ENCODE results near the gene AIPL1. TPM values are rescaled to one million over a fixed set of nuclear protein-coding genes. Genes with fewer than 3 reads are reported as not detected.

Gene AIPL1
- total and polyA plus RNA-seq, 2 of the 13 experiments (the other 11 are each of a cell fraction or from before 2014, with no cell fraction given) = not detected

- TF ChIP-seq, protein P1, sequence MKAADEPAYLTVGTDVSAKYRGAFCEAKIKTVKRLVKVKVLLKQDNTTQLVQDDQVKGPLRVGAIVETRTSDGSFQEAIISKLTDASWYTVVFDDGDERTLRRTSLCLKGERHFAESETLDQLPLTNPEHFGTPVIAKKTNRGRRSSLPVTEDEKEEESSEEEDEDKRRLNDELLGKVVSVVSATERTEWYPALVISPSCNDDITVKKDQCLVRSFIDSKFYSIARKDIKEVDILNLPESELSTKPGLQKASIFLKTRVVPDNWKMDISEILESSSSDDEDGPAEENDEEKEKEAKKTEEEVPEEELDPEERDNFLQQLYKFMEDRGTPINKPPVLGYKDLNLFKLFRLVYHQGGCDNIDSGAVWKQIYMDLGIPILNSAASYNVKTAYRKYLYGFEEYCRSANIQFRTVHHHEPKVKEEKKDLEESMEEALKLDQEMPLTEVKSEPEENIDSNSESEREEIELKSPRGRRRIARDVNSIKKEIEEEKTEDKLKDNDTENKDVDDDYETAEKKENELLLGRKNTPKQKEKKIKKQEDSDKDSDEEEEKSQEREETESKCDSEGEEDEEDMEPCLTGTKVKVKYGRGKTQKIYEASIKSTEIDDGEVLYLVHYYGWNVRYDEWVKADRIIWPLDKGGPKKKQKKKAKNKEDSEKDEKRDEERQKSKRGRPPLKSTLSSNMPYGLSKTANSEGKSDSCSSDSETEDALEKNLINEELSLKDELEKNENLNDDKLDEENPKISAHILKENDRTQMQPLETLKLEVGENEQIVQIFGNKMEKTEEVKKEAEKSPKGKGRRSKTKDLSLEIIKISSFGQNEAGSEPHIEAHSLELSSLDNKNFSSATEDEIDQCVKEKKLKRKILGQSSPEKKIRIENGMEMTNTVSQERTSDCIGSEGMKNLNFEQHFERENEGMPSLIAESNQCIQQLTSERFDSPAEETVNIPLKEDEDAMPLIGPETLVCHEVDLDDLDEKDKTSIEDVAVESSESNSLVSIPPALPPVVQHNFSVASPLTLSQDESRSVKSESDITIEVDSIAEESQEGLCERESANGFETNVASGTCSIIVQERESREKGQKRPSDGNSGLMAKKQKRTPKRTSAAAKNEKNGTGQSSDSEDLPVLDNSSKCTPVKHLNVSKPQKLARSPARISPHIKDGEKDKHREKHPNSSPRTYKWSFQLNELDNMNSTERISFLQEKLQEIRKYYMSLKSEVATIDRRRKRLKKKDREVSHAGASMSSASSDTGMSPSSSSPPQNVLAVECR (CRISPR knock-in tag; IDR thresholded peaks at IDR 0.05; ENCODE audit: borderline replicate concordance) = no peak
- TF ChIP-seq ATRX (CRISPR knock-in tag; IDR thresholded peaks at IDR 0.05; ENCODE audit: borderline replicate concordance) (no peak), SMARCC2 (IDR thresholded peaks at IDR 0.05) (no peak), MXD4 (CRISPR knock-in tag; IDR thresholded peaks at IDR 0.05) (no peak), MBD4 (IDR thresholded peaks at IDR 0.05; ENCODE audit: borderline replicate concordance, low read length) (no peak), ZNF12 (CRISPR knock-in tag; IDR thresholded peaks at IDR 0.05) (no peak), ETV6 (CRISPR knock-in tag; conservative IDR thresholded peaks at IDR 0.05) (no peak), ZSCAN31 (CRISPR knock-in tag; IDR thresholded peaks at IDR 0.05; ENCODE audit: low read depth) (no peak), MIER2 (CRISPR knock-in tag; IDR thresholded peaks at IDR 0.05) (no peak), TMF1 (CRISPR knock-in tag; IDR thresholded peaks at IDR 0.05; ENCODE audit: low read depth) (no peak), AKNA (CRISPR knock-in tag; IDR thresholded peaks at IDR 0.05; ENCODE audit: borderline replicate concordance) (no peak)
- TF ChIP-seq, protein P2, sequence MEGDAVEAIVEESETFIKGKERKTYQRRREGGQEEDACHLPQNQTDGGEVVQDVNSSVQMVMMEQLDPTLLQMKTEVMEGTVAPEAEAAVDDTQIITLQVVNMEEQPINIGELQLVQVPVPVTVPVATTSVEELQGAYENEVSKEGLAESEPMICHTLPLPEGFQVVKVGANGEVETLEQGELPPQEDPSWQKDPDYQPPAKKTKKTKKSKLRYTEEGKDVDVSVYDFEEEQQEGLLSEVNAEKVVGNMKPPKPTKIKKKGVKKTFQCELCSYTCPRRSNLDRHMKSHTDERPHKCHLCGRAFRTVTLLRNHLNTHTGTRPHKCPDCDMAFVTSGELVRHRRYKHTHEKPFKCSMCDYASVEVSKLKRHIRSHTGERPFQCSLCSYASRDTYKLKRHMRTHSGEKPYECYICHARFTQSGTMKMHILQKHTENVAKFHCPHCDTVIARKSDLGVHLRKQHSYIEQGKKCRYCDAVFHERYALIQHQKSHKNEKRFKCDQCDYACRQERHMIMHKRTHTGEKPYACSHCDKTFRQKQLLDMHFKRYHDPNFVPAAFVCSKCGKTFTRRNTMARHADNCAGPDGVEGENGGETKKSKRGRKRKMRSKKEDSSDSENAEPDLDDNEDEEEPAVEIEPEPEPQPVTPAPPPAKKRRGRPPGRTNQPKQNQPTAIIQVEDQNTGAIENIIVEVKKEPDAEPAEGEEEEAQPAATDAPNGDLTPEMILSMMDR (CRISPR knock-in tag; IDR thresholded peaks at IDR 0.05) = no peak
- TF ChIP-seq, protein P3, sequence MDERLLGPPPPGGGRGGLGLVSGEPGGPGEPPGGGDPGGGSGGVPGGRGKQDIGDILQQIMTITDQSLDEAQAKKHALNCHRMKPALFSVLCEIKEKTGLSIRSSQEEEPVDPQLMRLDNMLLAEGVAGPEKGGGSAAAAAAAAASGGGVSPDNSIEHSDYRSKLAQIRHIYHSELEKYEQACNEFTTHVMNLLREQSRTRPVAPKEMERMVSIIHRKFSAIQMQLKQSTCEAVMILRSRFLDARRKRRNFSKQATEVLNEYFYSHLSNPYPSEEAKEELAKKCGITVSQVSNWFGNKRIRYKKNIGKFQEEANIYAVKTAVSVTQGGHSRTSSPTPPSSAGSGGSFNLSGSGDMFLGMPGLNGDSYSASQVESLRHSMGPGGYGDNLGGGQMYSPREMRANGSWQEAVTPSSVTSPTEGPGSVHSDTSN (CRISPR knock-in tag; IDR thresholded peaks at IDR 0.05) = no peak
- TF ChIP-seq, protein P4, sequence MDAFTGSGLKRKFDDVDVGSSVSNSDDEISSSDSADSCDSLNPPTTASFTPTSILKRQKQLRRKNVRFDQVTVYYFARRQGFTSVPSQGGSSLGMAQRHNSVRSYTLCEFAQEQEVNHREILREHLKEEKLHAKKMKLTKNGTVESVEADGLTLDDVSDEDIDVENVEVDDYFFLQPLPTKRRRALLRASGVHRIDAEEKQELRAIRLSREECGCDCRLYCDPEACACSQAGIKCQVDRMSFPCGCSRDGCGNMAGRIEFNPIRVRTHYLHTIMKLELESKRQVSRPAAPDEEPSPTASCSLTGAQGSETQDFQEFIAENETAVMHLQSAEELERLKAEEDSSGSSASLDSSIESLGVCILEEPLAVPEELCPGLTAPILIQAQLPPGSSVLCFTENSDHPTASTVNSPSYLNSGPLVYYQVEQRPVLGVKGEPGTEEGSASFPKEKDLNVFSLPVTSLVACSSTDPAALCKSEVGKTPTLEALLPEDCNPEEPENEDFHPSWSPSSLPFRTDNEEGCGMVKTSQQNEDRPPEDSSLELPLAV (CRISPR knock-in tag; conservative IDR thresholded peaks at IDR 0.05; ENCODE audit: low read depth) = no peak
- TF ChIP-seq, protein P5, sequence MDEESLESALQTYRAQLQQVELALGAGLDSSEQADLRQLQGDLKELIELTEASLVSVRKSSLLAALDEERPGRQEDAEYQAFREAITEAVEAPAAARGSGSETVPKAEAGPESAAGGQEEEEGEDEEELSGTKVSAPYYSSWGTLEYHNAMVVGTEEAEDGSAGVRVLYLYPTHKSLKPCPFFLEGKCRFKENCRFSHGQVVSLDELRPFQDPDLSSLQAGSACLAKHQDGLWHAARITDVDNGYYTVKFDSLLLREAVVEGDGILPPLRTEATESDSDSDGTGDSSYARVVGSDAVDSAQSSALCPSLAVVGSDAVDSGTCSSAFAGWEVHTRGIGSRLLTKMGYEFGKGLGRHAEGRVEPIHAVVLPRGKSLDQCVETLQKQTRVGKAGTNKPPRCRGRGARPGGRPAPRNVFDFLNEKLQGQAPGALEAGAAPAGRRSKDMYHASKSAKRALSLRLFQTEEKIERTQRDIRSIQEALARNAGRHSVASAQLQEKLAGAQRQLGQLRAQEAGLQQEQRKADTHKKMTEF (CRISPR knock-in tag; IDR thresholded peaks at IDR 0.05) = no peak
These were observed 26.6 kb downstream of the AIPL1 start (continued) for GRCh38 chr17:6408276-6408675.
